ENCODE results near the gene IL11.
A peak's percentile ranks its signal among the peaks of the same experiment; 100 is the strongest.

IL11 gene

GRCh38 chr19:55321466-55322137 lies 48.7 kb downstream of the IL11 start:
- no peak for DNase-seq

- no peak for DNase-seq
These were observed 49.3 kb downstream of the IL11 start for GRCh38 chr19:55320844-55321419.

- peak; percentile 53 for DNase-seq
These were observed 50.5 kb downstream of the IL11 start for GRCh38 chr19:55319785-55320184.

- DNase-seq, result no peak
These were observed 53.6 kb downstream of the IL11 start for GRCh38 chr19:55316646-55317045.

- no peak for DNase-seq
These were observed 54.2 kb downstream of the IL11 start for GRCh38 chr19:55315956-55316525.

GRCh38 chr19:55314396-55314795 lies 55.9 kb downstream of the IL11 start:
- DNase-seq, result no peak
